ENCODE data around the gene CDH20.

CDH20 gene

DNA sequence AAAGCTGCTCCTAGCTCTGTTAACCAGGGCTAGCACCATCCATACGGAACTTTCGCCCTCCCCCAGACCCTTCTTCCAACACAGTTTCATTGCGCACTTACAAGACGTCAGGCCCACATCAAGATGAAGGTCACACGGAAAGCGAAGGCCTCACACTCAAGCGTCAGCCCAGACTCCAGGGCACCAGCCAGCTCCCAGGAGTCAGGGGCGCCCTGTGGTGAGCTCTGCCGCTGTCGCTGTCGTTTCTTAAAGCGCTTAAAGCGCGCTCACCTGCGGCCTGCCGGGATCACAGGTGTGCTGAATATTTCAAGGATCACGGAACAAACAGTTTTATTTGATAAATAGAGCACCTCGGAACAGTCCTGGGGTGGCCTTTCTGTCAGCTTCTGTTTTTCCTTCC lies 163.1 kb downstream of the CDH20 start:
- no peak overlapping the region for H3K27ac ChIP-seq
- no peak overlapping the region for H3K4me3 ChIP-seq

GRCh38 chr18:61497422-61497821 lies 164.2 kb downstream of the CDH20 start:
- no peak overlapping the region for H3K27ac ChIP-seq
- H3K4me3 ChIP-seq = no peak overlapping the region

DNA sequence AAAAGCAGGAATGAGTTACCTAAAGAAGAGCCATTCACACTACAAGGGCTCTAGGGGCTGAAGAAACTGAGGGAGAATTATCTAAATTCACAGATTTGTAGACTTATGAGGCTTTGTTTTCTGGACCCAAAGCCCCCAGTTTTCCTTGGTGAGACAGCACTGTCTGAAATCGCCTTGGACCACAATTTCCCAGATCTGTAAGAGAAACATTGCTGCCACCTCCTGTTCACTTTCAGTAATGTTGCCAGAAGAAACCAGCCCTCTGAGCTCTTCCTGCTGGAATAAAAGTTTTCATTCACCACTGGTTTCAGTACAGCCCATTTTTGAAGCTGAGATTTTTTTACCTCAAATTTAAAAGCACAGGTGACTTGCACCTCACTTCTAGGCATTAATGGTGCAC lies 169.2 kb downstream of the CDH20 start:
- H3K27ac ChIP-seq = no peak overlapping the region

GRCh38 chr18:61503688-61504087 lies 170.5 kb downstream of the CDH20 start:
- no peak overlapping the region for H3K4me3 ChIP-seq
- no peak overlapping the region for H3K27ac ChIP-seq

More for the DNA sequence above, 169.2 kb downstream of the CDH20 start:
- no peak overlapping the region for H3K4me3 ChIP-seq

DNA sequence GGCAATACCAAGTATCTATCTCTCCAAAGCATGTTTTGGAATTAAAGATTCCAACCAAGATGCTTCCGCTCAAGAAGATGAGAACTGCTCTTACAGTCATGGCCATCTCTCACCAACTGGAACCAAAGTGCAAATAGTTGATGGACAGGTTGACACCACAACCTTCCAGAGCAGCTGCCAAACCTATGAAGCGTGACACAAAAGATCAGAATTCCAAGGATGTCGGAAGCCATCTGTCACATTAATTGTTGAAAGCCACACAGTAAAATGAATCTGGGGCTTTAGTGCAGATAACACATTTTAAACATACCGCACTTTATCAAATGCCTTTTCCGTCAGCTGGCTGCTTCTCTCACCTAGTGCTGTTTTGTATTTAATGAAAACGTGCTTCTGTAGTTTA lies 195.7 kb downstream of the CDH20 start:
- Histone ChIP-seq H3K4me3 (no peak overlapping the region), H3K27ac (no peak overlapping the region)

DNA sequence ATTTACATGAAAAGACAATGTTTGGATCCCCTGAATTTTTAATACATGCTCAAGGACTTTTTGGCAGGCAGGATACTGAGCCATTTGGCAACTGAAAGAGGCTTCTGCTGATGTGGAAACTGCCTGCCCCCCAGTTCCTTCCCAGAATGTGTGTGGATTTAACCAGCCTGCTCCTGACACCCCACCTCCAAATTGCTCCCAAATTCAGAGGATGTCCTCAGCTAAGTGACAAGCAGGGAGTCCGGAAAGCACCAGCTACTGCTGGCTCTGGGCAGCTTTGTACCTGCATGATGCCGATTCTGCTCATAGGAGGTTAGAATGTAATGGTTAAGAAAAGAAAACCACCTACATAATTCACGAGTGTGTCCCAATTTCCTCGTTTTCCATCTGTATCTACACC lies 197.5 kb downstream of the CDH20 start:
- no peak overlapping the region for H3K27ac ChIP-seq
- H3K4me3 ChIP-seq = no peak overlapping the region

GRCh38 chr18:61531182-61531581 lies 198.0 kb downstream of the CDH20 start:
- H3K27ac ChIP-seq = no peak overlapping the region
- H3K4me3 ChIP-seq = no peak overlapping the region

DNA sequence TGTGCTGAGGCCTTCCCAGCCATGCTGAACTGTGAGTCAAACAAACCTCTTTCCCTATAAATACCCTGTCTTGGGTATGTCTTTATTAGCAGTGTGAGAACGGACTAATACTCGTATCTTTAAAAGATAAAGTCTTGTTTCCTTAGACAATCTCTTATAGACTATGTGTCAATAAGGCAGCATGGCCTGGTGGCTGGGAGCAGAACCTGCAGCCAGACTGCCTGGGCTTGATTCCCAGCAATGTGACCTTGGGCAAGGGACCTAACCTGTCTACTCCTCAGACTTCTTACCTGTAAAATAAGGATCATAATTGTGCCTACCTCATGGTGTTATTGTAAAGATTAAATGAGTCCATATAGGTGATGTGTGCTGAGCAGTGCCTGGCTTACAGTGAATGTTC lies 198.7 kb downstream of the CDH20 start:
- no peak overlapping the region for H3K4me3 ChIP-seq
- H3K27ac ChIP-seq = no peak overlapping the region

DNA sequence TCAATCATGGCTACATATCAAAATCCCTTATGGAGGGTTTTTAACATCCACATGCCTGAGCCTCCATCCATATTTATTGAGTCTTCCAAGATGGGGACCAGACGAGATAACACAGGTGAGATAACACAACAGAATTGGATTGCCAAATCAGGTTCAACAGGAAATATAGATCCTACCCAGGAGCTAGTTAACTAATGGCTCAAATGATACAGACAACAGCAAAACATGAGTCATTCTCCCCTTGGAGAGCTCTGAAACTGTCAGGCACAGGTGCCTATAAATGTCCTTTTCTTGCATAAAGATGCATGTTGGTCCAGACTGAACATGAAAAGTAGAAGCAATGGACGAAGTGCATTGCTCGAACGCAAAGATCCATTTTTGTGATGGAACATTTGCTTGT lies 202.2 kb downstream of the CDH20 start:
- Histone ChIP-seq H3K27ac (no peak overlapping the region), H3K4me3 (no peak overlapping the region)

- Histone ChIP-seq H3K4me3 (no peak overlapping the region), H3K27ac (peak overlapping the region in 2 of 21 experiments; percentile 12 to 65)
These were observed 208.4 kb downstream of the CDH20 start for GRCh38 chr18:61541673-61542072.

GRCh38 chr18:61542596-61542995 lies 209.4 kb downstream of the CDH20 start:
- Histone ChIP-seq H3K27ac (peak overlapping the region in 2 of 21 experiments; percentile 12 to 65), H3K4me3 (no peak overlapping the region)

DNA sequence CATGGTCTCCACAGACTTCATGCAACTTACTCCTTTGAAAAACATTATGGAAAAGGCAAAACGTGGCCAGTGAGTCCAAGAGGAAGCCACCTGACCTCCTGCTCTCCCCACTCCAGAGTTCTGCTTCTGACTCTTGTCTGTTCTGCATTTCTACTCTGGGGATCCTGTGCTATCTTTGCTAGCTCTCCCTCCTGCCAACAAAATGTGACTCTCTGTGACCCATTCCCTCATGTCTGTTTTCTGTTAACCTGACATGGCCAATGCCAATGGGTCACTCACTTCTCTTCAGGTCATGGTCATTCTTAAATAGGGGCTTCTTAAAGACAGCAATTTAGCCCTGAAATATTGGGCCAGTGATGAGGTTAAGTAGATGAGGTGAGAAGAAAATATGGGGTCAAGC lies 210.3 kb downstream of the CDH20 start:
- H3K4me3 ChIP-seq = no peak overlapping the region
- no peak overlapping the region for H3K27ac ChIP-seq

GRCh38 chr18:61544178-61544577 lies 210.9 kb downstream of the CDH20 start:
- H3K27ac ChIP-seq = no peak overlapping the region
- H3K4me3 ChIP-seq = no peak overlapping the region

DNA sequence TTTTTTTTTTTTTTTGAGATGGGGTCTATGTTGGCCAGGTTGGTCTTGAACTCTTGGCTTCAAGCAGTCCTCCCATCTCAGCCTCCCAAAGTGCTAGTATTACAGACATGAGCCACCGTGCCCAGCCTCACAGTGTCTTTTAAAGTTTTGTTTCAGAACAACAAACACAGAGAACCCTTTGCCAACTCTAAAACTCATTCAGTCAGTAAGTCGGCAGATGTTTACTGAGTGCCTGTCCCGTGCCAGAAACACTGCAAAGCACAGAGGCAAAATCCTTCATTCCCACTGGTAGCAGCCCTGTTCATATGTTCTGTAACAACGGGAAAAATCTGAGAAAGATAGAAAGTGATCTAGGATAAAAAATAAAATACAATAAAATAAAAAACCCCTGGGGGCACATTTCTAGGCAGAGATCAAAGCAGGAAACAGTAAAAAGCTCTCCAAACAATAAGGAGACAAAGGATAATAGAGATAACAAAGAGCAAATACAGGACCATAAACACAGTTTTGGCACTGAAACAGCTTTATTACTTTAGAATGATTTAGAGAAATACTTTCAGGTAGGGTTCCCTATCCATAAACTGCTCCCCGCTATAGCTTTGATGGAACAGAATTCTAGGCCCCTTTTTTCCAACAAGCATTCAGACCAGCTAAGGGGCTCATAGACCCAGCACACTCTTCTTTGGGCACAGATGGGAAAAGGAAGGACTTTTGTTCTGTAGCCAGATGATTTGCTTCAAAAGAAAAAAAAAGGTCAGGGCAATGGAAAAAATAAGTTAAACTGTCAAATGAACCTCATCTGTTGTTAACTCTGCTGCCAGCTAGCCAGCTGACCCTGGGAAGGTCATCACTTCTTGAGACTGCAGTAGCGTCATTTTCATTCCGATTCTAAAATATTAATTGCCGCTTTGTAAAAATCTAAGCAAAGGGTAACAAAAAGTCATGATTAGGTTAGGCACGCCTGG lies 212.3 kb downstream of the CDH20 start:
- no peak overlapping the region for H3K27ac ChIP-seq
- H3K4me3 ChIP-seq = no peak overlapping the region

DNA sequence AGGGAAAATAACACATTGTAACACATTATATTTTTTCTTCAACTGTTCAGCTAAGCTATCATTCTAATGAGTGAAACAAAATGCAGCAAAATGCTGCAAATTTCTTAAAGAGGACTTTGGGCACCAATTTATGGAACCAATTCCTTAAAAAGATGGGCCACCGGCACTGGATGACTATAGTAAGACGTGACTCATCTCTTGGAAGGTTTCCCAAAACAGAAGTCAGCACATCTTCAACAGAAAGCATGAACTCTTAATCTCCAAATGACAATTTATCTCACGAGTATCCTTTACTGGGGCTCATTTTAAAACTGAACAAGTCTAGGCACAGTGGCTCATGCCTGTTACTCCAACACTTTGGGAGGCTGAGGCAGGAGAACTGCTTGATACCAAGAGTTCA lies 213.4 kb downstream of the CDH20 start:
- no peak overlapping the region for H3K27ac ChIP-seq
- no peak overlapping the region for H3K4me3 ChIP-seq

DNA sequence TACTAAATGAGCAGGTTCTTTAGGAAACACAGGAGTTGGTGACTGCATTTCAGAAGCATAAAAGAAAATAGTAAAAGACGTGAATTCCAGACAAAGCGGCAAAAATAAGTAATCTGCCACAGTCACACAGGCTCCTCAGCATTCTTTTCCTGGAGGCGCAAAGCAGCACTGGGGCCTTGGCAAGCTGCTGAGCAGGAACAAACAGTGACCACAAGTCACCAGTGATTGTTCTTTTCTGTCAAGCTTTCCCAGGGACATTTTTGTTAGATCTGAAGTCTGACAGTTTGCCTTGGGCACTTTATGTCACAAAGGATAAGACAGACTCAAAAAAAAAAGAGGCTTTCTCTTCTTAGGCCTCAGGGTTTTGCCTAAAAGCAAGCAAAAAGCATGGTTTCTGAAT lies 216.2 kb downstream of the CDH20 start:
- Histone ChIP-seq H3K4me3 (no peak overlapping the region), H3K27ac (no peak overlapping the region)

GRCh38 chr18:61549889-61550288 lies 216.7 kb downstream of the CDH20 start:
- H3K4me3 ChIP-seq = no peak overlapping the region

GRCh38 chr18:61551586-61551985 lies 218.4 kb downstream of the CDH20 start:
- no peak overlapping the region for H3K4me3 ChIP-seq
- H3K27ac ChIP-seq = no peak overlapping the region

More at GRCh38 chr18:61549889-61550288, 216.7 kb downstream of the CDH20 start:
- no peak overlapping the region for H3K27ac ChIP-seq

GRCh38 chr18:61553045-61553659 lies 219.9 kb downstream of the CDH20 start:
- Histone ChIP-seq H3K4me3 (no peak overlapping the region), H3K27ac (no peak overlapping the region)

GRCh38 chr18:61554117-61554776 lies 221.0 kb downstream of the CDH20 start:
- Histone ChIP-seq H3K4me3 (peak overlapping the region in 3 of 7 experiments; percentile 3 to 18 (median 18)), H3K27ac (no peak overlapping the region)

- no peak overlapping the region for H3K4me3 ChIP-seq
- no peak overlapping the region for H3K27ac ChIP-seq
These were observed 221.7 kb downstream of the CDH20 start for GRCh38 chr18:61554946-61555361.
